Middle frontal gyrus (tissue), 1 donor: ENCODE measurements around the gene ESM1.
"Not testable (repeated sequence)": the region's sequence is repeated elsewhere in the genome, so short reads cannot be mapped to it uniquely, and the experiment has no call there.

Source experiments
- DNase-seq: peaks from one replicate; pipeline ENCODE4 v3.0.0-alpha.2; 2015; ENCODE audit warnings: low spot score; ENCODE audit errors: extremely low spot score

ESM1 gene, protein sequence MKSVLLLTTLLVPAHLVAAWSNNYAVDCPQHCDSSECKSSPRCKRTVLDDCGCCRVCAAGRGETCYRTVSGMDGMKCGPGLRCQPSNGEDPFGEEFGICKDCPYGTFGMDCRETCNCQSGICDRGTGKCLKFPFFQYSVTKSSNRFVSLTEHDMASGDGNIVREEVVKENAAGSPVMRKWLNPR

DNA sequence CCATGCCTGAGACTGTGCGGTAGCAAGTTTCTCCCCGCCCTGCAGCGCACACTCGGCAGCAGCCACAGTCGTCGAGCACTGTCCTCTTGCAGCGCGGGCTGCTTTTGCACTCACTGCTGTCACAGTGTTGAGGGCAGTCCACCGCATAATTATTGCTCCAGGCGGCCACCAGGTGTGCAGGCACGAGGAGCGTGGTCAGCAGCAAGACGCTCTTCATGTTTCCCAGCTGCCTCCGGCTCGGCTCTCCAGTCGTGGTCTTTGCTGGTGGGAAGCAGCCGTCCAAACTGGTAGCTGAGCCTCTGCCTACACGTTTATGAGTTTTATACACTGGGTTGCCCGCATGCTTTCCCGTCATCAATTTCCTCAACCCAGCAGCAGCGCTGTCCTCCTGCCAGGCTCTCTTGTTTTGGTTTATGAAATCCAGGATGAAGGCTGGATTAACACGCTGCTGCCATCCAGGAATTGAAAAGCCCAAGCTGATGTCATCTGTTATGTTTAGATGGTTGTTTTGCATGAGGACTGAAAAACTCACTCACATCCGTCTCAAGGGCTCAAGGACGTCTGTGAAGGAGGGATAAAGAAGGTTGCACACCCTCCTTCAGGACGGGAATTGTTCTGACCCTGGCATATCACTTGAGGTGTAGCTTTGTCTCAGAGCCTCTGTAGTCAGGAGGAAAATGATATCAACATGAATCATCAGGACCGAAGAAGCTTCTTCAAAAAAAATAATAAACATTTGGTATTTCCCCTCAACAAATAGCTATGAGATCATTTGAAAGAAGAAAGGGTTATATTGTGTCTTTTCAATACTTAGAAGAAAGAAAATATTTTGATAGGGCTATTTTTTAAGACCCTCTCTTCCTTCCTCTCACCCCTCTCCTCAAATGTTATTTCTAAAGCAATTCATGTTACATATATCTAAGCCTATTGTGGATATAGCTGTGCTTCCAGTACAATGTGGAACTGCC lies at the start of gene ESM1:
Gene ESM1, minus strand, starts transcription at position 293 of the 968 bp plus-strand sequence. Its CDS starts 76 bp downstream, at position 217.
- DNase-seq = no peak

DNA sequence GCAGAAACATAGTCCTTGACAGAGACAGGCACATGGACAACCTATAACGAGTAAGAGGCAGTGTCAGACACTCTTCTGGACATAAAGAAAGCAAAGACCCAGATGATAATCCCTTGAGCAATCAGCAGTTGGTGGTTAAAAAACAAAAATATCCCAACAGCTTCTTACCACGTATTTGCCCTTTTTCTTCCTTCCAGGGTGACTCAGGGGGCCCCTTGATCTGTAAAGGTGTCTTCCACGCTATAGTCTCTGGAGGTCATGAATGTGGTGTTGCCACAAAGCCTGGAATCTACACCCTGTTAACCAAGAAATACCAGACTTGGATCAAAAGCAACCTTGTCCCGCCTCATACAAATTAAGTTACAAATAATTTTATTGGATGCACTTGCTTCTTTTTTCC lies 48.2 kb upstream of the ESM1 start:
- no peak for DNase-seq

DNA sequence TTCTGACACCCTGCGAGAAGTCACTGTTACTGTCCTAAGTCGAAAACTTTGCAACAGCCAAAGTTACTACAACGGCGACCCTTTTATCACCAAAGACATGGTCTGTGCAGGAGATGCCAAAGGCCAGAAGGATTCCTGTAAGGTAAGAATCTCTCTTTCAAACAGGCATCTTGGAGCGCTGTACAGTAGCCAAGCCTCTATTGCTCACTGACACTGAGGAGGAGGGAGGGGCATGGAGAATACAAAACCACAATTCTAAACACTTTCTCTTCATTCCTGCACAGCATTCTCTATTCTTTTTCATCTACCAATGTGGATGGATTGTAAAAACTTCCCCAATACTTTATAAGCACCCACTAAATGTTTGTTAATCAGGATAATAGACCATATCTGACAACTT lies 46.1 kb upstream of the ESM1 start:
- no peak for DNase-seq

DNA sequence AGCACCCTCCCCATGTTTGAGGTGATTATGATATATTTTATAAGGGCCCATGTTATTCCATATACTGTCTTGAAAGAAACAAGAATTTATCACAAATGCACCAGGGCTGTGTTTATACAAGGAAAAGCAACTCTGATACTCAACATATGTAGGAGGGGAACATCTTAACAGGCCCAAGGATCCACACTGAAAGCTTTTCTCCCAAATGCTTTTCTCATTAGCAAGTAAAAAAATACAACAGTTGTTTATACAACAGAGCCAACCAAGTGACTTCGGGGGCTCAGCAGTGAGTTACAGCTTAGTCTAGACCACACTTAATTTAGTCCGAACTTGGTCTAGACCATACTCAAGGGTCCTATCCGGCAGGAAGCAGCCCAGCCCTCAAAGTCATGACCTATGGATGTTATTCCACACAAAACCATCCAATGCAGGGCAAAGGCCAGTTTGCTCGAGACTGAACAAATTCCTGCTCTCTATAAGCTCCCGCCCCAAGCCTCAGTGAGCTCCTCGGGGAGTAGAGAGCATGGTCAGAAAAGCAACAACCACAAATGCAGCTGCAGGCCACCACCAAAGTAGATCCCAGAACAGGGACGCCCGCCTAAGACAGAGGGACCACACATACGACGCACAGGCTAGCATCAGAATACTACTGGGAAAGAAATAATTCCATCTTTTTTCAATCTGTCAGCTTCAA lies 45.4 kb upstream of the ESM1 start:
- no peak for DNase-seq

DNA sequence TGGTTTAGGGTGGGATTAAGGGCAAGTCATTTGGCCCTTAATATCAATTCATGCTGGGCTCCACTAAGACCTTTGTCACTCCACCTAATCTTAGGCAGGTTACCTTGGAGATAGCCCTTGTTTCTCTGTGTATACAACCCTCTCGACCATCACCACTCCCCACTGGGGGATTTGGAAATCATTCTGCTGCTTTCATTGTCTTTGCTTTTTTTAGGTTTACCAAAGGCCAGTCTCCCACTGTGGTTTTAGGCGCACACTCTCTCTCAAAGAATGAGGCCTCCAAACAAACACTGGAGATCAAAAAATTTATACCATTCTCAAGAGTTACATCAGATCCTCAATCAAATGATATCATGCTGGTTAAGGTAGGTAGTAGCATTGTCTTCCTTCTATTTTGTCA lies 44.8 kb upstream of the ESM1 start:
- no peak for DNase-seq

DNA sequence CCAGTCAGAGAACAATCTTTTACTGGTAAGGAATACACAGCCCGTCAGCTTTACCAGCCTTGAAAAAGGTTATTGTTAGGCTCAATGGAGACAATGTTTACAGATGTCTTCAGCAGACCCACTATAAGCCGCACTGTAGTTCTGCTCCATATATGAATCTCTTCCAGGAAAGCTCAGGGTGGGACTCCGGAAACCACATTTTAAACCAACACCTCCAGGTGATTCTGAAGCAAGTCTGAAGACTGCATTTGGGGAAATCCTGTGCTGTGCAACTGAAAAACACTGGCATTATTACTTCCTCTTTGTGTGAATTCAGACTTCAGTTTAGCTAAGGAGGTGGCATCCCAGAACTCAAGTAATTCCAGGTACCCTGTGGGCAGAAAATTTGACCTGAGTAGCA lies 42.2 kb upstream of the ESM1 start:
- DNase-seq = no peak

DNA sequence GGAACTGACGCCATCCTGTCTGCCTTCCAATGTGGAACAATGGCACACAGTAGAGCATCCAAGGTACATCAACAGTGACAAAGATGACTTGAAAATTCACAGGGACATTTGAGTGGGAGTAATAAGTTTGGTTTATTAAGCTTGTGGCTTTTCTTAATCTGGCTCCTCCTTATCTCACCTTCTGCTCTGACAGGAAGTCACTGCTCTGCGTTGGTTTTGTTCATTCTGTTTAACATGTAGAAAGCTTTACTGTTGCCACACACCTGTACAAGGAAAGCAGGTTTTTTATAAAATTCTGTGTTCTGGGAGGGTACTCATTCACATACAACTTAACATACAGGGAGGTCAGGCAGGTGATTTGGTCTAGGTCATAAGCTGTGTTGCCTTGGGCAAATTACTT lies 37.1 kb upstream of the ESM1 start:
- DNase-seq = no peak

DNA sequence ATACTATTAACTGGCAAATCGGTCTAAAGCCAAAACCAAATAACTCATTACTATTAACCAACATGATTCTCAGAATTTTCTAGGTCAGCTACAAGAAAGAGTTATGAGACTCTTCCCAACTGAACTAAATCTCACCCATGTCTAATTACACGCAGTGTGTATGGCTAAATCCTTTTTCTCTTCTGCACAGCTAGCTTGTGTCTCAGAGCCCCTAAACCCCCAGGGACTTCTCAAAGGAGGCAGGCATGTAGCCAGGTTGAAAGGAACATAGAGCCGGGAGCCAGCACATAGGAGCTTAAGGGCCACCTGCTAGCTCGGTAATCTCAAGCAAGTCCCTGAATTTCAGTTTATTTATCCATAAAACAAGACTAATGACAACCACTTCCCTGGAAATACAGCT lies 36.4 kb upstream of the ESM1 start:
- no peak for DNase-seq

DNA sequence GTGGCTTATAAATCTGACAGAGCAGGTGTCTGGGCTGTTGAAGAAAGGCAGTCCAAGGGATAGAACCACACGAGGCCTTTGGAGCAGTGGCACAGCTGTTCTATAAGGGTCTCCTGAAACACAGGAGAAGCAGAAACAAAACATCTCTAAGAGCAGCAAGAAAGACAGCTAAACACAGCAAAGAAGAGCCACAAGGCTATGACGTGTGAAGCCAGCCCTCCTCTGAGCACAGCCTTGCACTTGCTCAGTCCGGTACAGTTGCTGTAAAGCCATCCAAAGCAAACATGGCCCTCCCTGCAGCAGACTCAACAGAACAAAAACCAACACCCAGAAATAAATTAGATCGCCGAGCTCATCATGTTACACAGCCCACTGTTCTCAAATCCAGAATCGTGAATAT lies 36.0 kb upstream of the ESM1 start:
- no peak for DNase-seq

DNA sequence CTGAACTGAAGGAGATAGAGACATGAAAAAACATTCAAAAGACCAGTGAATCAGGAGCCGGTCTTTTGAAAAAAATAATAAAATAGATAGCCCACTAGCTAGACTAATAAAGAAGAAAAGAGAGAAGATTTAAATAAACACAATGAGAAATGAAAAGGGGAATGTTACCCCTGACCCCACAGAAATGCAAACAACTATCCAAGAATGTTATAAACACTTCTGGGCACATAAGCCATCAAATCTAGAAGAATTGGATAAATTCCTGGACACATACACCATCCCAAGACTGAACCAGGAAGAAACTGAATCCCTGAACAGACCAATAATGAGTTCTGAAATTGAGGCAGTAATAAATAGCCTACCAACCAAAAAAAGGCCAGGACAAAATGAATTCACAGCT lies 24.8 kb upstream of the ESM1 start:
- not testable (repeated sequence) for DNase-seq

DNA sequence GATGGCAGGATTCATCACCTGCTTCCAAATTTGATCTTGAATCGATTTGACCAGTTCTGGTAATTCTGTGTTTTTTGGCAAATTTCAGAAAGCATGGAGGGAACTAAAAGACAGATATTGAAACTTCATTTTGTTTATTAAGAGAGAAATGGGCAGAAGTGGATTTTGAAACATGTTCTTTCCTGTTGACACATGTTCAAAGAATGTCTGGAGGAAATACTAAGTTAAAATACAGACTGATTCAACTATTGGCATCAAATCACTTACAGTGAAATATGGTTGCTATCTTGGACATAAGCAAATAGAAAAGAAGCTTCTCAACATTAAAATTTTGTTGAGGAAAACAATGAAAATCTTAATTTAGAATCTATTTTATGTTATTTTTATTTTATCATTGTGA lies 19.3 kb upstream of the ESM1 start:
- DNase-seq = no peak

DNA sequence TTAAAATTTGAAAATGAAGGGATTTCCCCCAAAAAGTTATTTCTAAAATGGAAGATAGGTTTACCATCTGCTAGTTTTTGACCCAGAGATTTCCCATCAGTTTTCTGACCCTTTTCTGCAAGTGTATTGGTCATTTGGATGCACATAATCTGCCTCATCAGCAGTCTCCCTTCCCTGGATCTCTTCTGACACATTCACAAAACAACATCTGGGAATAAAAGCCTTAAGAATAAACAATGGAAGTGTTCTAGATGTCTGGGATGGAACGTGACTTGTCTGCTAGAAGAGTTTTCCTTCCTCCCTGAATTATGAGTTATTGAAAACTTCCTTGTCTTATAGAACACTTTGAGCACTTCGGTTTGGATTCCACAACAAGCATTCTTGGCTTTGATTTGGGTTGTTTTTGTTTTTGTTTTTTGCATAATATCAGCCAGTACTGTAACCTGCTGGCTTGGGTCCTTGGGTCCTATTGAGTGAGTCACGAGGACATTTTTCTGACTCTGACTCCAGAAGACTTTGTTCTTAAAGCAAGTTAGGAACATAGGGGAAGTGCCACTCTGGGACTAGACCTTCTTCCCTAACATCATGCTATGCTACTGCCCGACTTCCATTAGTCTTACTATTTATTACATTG lies 18.2 kb upstream of the ESM1 start:
- DNase-seq = no peak

DNA sequence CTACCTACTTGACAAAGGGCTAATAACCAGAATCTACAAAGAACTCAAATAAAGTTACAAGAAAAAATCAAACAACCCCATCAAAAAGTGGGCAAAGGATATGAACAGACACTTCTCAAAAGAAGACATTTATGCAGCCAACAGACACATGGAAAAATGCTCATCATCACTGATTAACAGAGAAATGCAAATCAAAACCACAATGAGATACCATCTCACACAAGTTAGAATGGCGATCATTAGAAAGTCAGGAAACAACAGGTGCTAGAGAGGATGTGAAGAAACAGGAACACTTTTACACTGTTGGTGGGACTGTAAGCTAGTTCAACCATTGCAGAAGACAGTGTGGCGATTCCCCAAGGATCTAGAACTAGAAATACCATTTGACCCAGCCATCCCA lies 16.8 kb upstream of the ESM1 start:
- DNase-seq = not testable (repeated sequence)

DNA sequence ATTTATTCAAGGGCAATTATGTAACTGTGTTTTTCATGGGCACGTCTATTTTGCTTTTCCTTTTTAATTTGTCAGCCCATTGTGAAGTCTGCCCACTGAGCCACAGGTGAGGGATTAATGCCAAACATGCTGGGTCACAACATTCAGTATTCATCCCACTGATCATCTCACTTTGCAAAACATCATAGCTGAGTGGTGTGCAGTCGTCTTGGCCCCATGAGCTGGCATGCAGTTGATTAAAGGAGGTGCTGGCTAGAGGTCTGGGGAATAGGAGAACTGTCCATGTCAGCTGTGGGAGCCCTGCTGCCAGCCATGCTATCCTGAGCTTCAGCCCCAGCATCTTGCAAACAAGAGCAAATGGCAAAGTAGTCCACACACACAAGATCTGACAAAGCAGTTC lies 11.7 kb upstream of the ESM1 start:
- no peak for DNase-seq

DNA sequence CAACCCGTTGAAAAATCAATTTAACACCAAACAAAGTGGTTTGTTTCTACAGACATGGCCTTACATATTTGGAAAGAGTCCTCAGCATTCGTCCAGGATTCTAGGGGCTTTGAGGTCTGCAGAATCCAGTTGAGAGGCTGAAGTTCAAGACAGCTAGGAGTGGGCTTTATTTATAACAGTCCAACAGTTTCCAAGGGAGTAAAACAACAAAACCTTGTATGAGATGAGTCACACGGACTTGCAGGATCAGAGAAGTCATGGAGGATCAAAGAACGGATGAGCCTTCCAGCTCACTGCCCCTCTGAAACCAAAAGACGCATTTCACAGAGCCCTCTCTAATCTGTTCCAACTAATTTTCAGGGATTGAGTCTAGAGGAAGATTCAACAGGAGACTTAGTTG lies 11.1 kb upstream of the ESM1 start:
- no peak for DNase-seq

DNA sequence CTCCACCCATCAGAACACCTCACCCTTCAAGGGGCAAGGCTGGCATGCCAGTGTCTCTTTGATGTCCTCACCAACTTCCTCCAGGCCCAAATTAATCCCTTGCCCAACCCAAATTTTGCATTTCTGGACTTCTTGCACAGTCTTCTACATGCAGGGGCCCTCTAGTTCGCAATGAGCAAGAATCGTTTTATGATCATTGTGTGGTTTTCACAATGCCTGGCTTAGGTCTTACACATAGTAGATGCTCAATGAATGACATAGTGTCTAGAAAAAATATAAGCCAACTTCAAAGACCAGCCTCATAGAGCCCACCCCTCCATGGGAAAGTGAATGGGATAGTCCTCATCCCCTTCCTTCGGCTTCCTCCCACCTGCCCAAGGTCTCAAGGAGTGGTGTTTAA lies 9.8 kb upstream of the ESM1 start:
- no peak for DNase-seq

DNA sequence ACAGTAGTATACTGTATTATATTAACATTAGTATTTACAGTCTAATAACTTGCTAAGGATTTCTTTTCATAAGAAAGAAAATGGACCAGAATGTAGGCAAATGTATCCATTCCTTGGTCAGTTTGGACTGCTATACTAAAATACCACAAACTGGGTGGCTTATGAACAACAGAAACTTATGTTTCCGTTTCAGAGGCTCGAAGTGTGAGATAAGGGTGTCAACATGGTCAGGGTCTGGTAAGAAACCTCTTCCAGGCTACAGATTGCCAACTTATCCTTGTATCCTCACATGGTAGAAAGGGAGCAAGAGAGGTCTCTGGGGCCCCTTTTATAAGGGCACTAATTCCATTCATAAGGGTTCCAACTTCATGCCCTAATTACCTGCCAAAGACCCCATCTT lies 9.2 kb upstream of the ESM1 start:
- no peak for DNase-seq

DNA sequence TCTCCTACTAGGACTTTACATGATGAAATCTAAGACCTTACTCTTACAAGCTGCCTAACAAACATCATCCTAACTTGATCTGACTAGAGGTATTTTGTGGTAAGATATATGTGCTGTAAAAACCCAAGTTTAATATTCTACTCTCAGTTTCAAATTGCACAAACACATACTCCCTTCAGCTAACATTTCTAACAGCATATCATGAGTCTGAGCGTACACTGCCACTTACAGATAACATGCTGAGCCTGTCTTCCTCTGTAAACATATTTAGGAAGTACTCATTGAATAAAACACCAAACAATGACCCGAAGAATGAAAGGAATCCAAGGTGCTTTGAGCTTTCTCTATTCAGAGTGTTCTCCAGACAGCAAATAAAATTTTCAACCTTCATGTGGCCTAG lies 7.9 kb upstream of the ESM1 start:
- DNase-seq = no peak

DNA sequence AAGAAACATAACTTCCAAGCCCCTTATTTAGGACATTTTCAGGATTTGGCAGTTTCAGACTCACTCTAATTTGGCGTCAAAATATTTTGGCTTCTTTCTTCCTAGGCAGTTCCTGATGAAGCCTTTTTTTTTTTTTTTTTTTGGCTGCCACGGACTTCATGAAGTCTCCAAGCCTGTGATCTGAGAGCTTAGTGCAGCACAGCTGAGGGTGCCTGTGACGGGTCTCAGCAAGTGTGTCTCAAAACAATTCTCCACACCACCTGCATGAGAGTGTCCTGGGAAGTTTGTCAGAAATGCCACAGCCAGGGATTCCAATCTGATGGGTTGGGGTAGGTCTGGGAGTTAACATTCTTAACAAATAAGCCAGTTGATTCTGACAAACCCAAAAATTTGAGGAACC lies 6.0 kb upstream of the ESM1 start:
- no peak for DNase-seq

DNA sequence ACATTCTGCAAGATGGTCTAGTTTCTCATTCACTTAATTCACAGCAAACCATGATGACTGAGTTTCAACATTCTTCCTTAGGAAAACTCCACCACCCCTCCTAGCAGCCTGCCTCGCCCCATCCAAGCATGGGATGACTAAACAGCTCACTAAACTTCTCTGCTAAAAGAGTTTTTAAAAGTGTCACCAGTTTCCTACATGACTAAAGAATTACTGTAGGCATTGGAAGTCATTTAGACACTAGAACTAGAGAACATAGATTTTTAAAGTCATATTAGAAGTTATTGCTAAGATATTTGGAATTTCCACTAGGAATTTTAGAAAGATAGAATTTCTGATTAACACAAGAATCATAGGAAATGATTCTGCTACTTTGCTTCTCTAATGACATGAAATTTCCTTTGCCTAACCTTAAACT lies 5.5 kb upstream of the ESM1 start:
- no peak for DNase-seq

DNA sequence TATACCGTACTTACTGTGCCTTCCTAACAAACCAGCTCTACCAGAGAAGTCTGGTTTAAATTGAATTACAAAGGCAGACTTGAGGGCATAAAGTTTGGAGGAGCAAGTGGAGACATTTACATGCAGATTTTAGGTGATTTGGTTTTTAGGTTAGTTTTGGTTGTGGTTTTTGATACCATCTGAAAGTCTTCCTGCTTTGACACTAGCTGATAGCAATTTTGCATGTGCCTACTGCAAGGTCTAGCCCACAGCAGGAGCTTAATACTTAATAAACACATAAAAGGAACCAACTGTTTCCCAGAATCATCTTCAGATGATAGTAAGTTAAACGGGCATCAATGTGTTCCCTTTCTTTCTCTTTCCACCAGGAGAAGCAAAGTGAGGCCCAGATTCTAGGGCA lies 3.4 kb upstream of the ESM1 start:
- DNase-seq = no peak

DNA sequence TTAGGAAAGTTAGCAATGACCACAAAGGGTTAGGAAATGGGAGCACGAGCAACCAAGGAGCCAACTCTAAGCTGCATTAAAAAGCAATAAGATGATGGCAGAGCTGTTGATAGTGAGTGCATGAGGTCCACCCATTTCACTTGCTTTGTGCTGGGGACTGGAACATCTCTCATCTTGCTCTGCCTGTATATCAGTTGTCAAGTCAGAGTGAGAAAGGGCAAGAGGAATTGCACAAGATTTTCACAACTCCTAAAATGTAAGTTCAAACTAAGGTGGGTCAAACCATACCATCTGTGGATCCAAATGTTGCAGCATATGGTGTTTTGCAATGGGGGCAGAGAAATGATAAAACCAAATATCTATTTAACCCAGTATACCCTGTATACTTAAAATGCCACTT lies 2.8 kb upstream of the ESM1 start:
- DNase-seq = no peak
